Ectodermal cell (in vitro differentiated cells): ENCODE data around the gene HOXA10.

Source experiments
- H3K27ac ChIP-seq: 2 replicates; pipeline ENCODE4 v1.7.0; 2013; ENCODE audit warnings: mild to moderate bottlenecking, low read depth, low read length; ENCODE audit not compliant: insufficient read depth, poor library complexity, severe bottlenecking
- H3K27me3 ChIP-seq: 2 replicates; pipeline ENCODE4 v1.7.0; 2013; ENCODE audit warnings: mild to moderate bottlenecking, low read length; ENCODE audit not compliant: insufficient read depth, control insufficient read depth, poor library complexity, severe bottlenecking
- H3K36me3 ChIP-seq: one replicate; pipeline ENCODE4 v1.7.0; 2013; ENCODE audit warnings: low read length; ENCODE audit not compliant: control insufficient read depth, insufficient read depth
- H3K4me1 ChIP-seq: one replicate; pipeline ENCODE4 v1.7.0; 2013; ENCODE audit warnings: low read length; ENCODE audit not compliant: control insufficient read depth, insufficient read depth
- H3K4me3 ChIP-seq: 2 replicates; pipeline ENCODE4 v1.7.0; 2013; ENCODE audit warnings: low read depth, low read length, control low read depth; ENCODE audit not compliant: insufficient read depth
- H3K9me3 ChIP-seq: 2 replicates; pipeline ENCODE4 v1.7.0; 2013; ENCODE audit warnings: mild to moderate bottlenecking, low read length, moderate library complexity; ENCODE audit not compliant: control insufficient read depth
- WGBS, 2 experiments: methylation state at CpG; one replicate each; pipeline ENCODE4 v1.1.7; 2013; ENCODE audit warnings: missing lambda C conversion rate in 2 of 2; 5-methylcytosine and 5-hydroxymethylcytosine counted together

The HOXA10 gene

GRCh38 chr7:27211764-27212204 is 37.7 kb upstream of the HOXA10 start:
- Histone ChIP-seq H3K27ac (no peak overlapping the region), H3K36me3 (no peaks in the 10 kb centered on the region), H3K4me3 (no peak overlapping the region), H3K4me1 (peaks cover 10% of the 10 kb centered on the region), H3K27me3 (peaks cover 100% of the 10 kb centered on the region), H3K9me3 (no peaks in the 10 kb centered on the region)
- 31 to 45% methylated on average over 3 of the region's 3 CpGs for WGBS, 2 experiments

GRCh38 chr7:27211084-27211446 is 36.9 kb upstream of the HOXA10 start:
- no peaks in the 10 kb centered on the region for H3K9me3 ChIP-seq
- 76 to 81% methylated on average over 1 of the region's 1 CpG for WGBS, 2 experiments
- peaks cover 10% of the 10 kb centered on the region for H3K4me1 ChIP-seq
- H3K27ac ChIP-seq: no peak overlapping the region
- H3K4me3 ChIP-seq: no peak overlapping the region
- no peaks in the 10 kb centered on the region for H3K36me3 ChIP-seq
- peaks cover 100% of the 10 kb centered on the region for H3K27me3 ChIP-seq

GRCh38 chr7:27210441-27211083 is 36.4 kb upstream of the HOXA10 start:
- Histone ChIP-seq H3K4me3 (no peak overlapping the region), H3K36me3 (no peaks in the 10 kb centered on the region), H3K27ac (no peak overlapping the region), H3K27me3 (peaks cover 100% of the 10 kb centered on the region), H3K9me3 (no peaks in the 10 kb centered on the region), H3K4me1 (peaks cover 10% of the 10 kb centered on the region)
- WGBS, 2 experiments: 17 to 18% methylated on average over 32 of the region's 32 CpGs

GRCh38 chr7:27209933-27210440 is 35.9 kb upstream of the HOXA10 start:
- WGBS, 2 experiments: 47 to 49% methylated on average over 11 of the region's 11 CpGs
- peaks cover 100% of the 10 kb centered on the region for H3K27me3 ChIP-seq
- H3K4me3 ChIP-seq: no peak overlapping the region
- peaks cover 10% of the 10 kb centered on the region for H3K4me1 ChIP-seq
- H3K36me3 ChIP-seq: no peaks in the 10 kb centered on the region
- H3K27ac ChIP-seq: no peak overlapping the region
- H3K9me3 ChIP-seq: no peaks in the 10 kb centered on the region

- Histone ChIP-seq H3K27ac (no peak overlapping the region), H3K27me3 (peaks cover 100% of the 10 kb centered on the region), H3K36me3 (no peaks in the 10 kb centered on the region), H3K4me3 (no peak overlapping the region), H3K9me3 (no peaks in the 10 kb centered on the region), H3K4me1 (peaks cover 10% of the 10 kb centered on the region)
- WGBS, 2 experiments: 70 to 78% methylated on average over 4 of the region's 4 CpGs
Observed at GRCh38 chr7:27208998-27209397, 34.9 kb upstream of the HOXA10 start.

GRCh38 chr7:27207348-27207985 is 33.3 kb upstream of the HOXA10 start:
- Histone ChIP-seq H3K9me3 (no peaks in the 10 kb centered on the region), H3K4me3 (no peak overlapping the region), H3K27ac (no peak overlapping the region), H3K27me3 (peaks cover 100% of the 10 kb centered on the region), H3K36me3 (no peaks in the 10 kb centered on the region), H3K4me1 (peaks cover 2% of the 10 kb centered on the region)
- WGBS, 2 experiments: 22 to 25% methylated on average over 7 of the region's 7 CpGs

- 2 to 3% methylated on average over 52 of the region's 52 CpGs for WGBS, 2 experiments
- Histone ChIP-seq H3K27ac (no peak overlapping the region), H3K36me3 (no peaks in the 10 kb centered on the region), H3K4me1 (peaks cover 2% of the 10 kb centered on the region), H3K27me3 (peaks cover 100% of the 10 kb centered on the region), H3K4me3 (no peak overlapping the region), H3K9me3 (no peaks in the 10 kb centered on the region)
Observed at GRCh38 chr7:27205325-27206280, 31.5 kb upstream of the HOXA10 start.

GRCh38 chr7:27204851-27205322 is 30.8 kb upstream of the HOXA10 start:
- no peak overlapping the region for H3K4me3 ChIP-seq
- H3K9me3 ChIP-seq: no peaks in the 10 kb centered on the region
- H3K27ac ChIP-seq: no peak overlapping the region
- H3K27me3 ChIP-seq: peaks cover 100% of the 10 kb centered on the region
- H3K4me1 ChIP-seq: peaks cover 2% of the 10 kb centered on the region
- H3K36me3 ChIP-seq: no peaks in the 10 kb centered on the region
- WGBS, 2 experiments: 2% methylated on average over 41 of the region's 41 CpGs

GRCh38 chr7:27203964-27204594 is 30.0 kb upstream of the HOXA10 start:
- peaks cover 2% of the 10 kb centered on the region for H3K4me1 ChIP-seq
- 14 to 21% methylated on average over 4 of the region's 4 CpGs for WGBS, 2 experiments
- peaks cover 99% of the 10 kb centered on the region for H3K27me3 ChIP-seq
- no peak overlapping the region for H3K4me3 ChIP-seq
- H3K36me3 ChIP-seq: no peaks in the 10 kb centered on the region
- H3K27ac ChIP-seq: no peak overlapping the region
- no peaks in the 10 kb centered on the region for H3K9me3 ChIP-seq
